ENCODE results near the gene DNAI4. TPM values are rescaled to one million over a fixed set of nuclear protein-coding genes. Genes with fewer than 3 reads are reported as not detected.

Gene DNAI4
- total RNA-seq, 1 donor from 2014 or later: 10.3 TPM

- Histone ChIP-seq H3K9me3 (no peaks in the 10 kb centered on the region), H3K27ac (no peak overlapping the region), H3K36me3 (no peaks in the 10 kb centered on the region), H3K4me3 (no peak overlapping the region), H3K4me1 (no peaks in the 10 kb centered on the region), H3K27me3 (no peaks in the 10 kb centered on the region)
- intact Hi-C loops (cut with DNase I): no loop called here
- no peak for DNase-seq (ENCODE audit: extremely low spot score in 2 of 2)
- TF ChIP-seq POLR2AphosphoS5 (IDR thresholded peaks at IDR 0.05; ENCODE audit: insufficient read depth in 1 of 2, low read depth in 1 of 2): no peak
Observed at GRCh38 chr1:66850989-66851388, 73.7 kb downstream of the DNAI4 start.

GRCh38 chr1:66848193-66848592 is 76.5 kb downstream of the DNAI4 start:
- Histone ChIP-seq H3K36me3 (no peaks in the 10 kb centered on the region), H3K27ac (no peak overlapping the region), H3K4me3 (no peak overlapping the region), H3K9me3 (no peaks in the 10 kb centered on the region), H3K27me3 (no peaks in the 10 kb centered on the region), H3K4me1 (no peaks in the 10 kb centered on the region)
- intact Hi-C loops (cut with DNase I): no loop called here
- no peak for TF ChIP-seq POLR2AphosphoS5 (IDR thresholded peaks at IDR 0.05; ENCODE audit: insufficient read depth in 1 of 2, low read depth in 1 of 2)
- no peak for TF ChIP-seq CTCF (IDR thresholded peaks at IDR 0.05)
- no peak for TF ChIP-seq POLR2A (IDR thresholded peaks at IDR 0.05)
- no peak for DNase-seq (ENCODE audit: extremely low spot score in 2 of 2)

- H3K9me3 ChIP-seq: no peaks in the 10 kb centered on the region
- no peak for TF ChIP-seq POLR2AphosphoS5 (IDR thresholded peaks at IDR 0.05; ENCODE audit: insufficient read depth in 1 of 2, low read depth in 1 of 2)
- TF ChIP-seq POLR2A (IDR thresholded peaks at IDR 0.05): no peak
- TF ChIP-seq CTCF (IDR thresholded peaks at IDR 0.05): no peak
- no peaks in the 10 kb centered on the region for H3K4me1 ChIP-seq
- H3K27ac ChIP-seq: no peak overlapping the region
- intact Hi-C loops (cut with DNase I): no loop called here
- DNase-seq (ENCODE audit: extremely low spot score in 2 of 2): no peak
- H3K27me3 ChIP-seq: no peaks in the 10 kb centered on the region
- H3K4me3 ChIP-seq: no peak overlapping the region
- no peaks in the 10 kb centered on the region for H3K36me3 ChIP-seq
Observed at GRCh38 chr1:66840929-66841328, 83.7 kb downstream of the DNAI4 start.

- no peak for DNase-seq (ENCODE audit: extremely low spot score in 2 of 2)
- Histone ChIP-seq H3K27me3 (no peaks in the 10 kb centered on the region), H3K4me3 (no peak overlapping the region), H3K4me1 (no peaks in the 10 kb centered on the region), H3K36me3 (no peaks in the 10 kb centered on the region), H3K27ac (no peak overlapping the region), H3K9me3 (no peaks in the 10 kb centered on the region)
- TF ChIP-seq CTCF (IDR thresholded peaks at IDR 0.05) (no peak), POLR2AphosphoS5 (IDR thresholded peaks at IDR 0.05; ENCODE audit: insufficient read depth in 1 of 2, low read depth in 1 of 2) (no peak), POLR2A (IDR thresholded peaks at IDR 0.05) (no peak)
- intact Hi-C loops (cut with DNase I): no loop called here
Observed at GRCh38 chr1:66834926-66835325, 89.7 kb downstream of the DNAI4 start.

GRCh38 chr1:66833112-66833511 is 91.5 kb downstream of the DNAI4 start:
- intact Hi-C loops (cut with DNase I): no loop called here
- Histone ChIP-seq H3K27me3 (no peaks in the 10 kb centered on the region), H3K36me3 (no peaks in the 10 kb centered on the region), H3K4me1 (no peaks in the 10 kb centered on the region), H3K9me3 (no peaks in the 10 kb centered on the region), H3K27ac (no peak overlapping the region), H3K4me3 (no peak overlapping the region)
- DNase-seq (ENCODE audit: extremely low spot score in 2 of 2): no peak
- no peak for TF ChIP-seq POLR2A (IDR thresholded peaks at IDR 0.05)

GRCh38 chr1:66831529-66832239 is 93.0 kb downstream of the DNAI4 start:
- Histone ChIP-seq H3K4me3 (no peak overlapping the region), H3K27ac (no peak overlapping the region), H3K4me1 (no peaks in the 10 kb centered on the region), H3K27me3 (no peaks in the 10 kb centered on the region), H3K9me3 (no peaks in the 10 kb centered on the region), H3K36me3 (no peaks in the 10 kb centered on the region)
- no peak for DNase-seq (ENCODE audit: extremely low spot score in 2 of 2)
- intact Hi-C loops (cut with DNase I): no loop called here
- no peak for TF ChIP-seq CTCF (IDR thresholded peaks at IDR 0.05)
- no peak for TF ChIP-seq POLR2A (IDR thresholded peaks at IDR 0.05)
- TF ChIP-seq POLR2AphosphoS5 (IDR thresholded peaks at IDR 0.05; ENCODE audit: insufficient read depth in 1 of 2, low read depth in 1 of 2): no peak
